Measurements from ENCODE around the gene EARS2.
"Not testable (repeated sequence)": the region's sequence is repeated elsewhere in the genome, so short reads cannot be mapped to it uniquely, and the experiment has no call there.

Gene EARS2

GRCh38 chr16:23505671-23506605 lies 51.2 kb downstream of the EARS2 start:
- no peak for DNase-seq

GRCh38 chr16:23505180-23505665 lies 51.9 kb downstream of the EARS2 start:
- no peak for DNase-seq

- DNase-seq, result peak; percentile 92 to 97 (median 94)
These were observed 52.5 kb downstream of the EARS2 start for GRCh38 chr16:23504453-23505179.

GRCh38 chr16:23504076-23504452 lies 53.1 kb downstream of the EARS2 start:
- DNase-seq, result no peak

- DNase-seq, result peak in 1 of 4 experiments; percentile 37
These were observed 54.7 kb downstream of the EARS2 start for GRCh38 chr16:23502466-23502865.

- no peak for DNase-seq
These were observed 55.9 kb downstream of the EARS2 start for GRCh38 chr16:23501291-23501690.

GRCh38 chr16:23500862-23501225 lies 56.3 kb downstream of the EARS2 start:
- DNase-seq, result peak in 3 of 4 experiments; percentile 20 to 61 (median 60)

GRCh38 chr16:23500212-23500861 lies 56.8 kb downstream of the EARS2 start:
- no peak for DNase-seq

GRCh38 chr16:23499801-23500200 lies 57.3 kb downstream of the EARS2 start:
- no peak for DNase-seq

- no peak for DNase-seq
These were observed 58.3 kb downstream of the EARS2 start for GRCh38 chr16:23498863-23499262.

- no peak for DNase-seq
These were observed 59.6 kb downstream of the EARS2 start for GRCh38 chr16:23497543-23497868.

GRCh38 chr16:23496821-23497542 lies 60.2 kb downstream of the EARS2 start:
- DNase-seq, result peak; percentile 44 to 69 (median 54)

GRCh38 chr16:23495671-23496070 lies 61.5 kb downstream of the EARS2 start:
- no peak for DNase-seq

- DNase-seq, result no peak
These were observed 63.0 kb downstream of the EARS2 start for GRCh38 chr16:23494188-23494587.

- DNase-seq, result no peak
These were observed 65.4 kb downstream of the EARS2 start for GRCh38 chr16:23491490-23492391.

GRCh38 chr16:23486480-23486879 lies 70.7 kb downstream of the EARS2 start:
- DNase-seq, result no peak

GRCh38 chr16:23485841-23486240 lies 71.3 kb downstream of the EARS2 start:
- DNase-seq, result no peak

- no peak for DNase-seq
These were observed 71.9 kb downstream of the EARS2 start for GRCh38 chr16:23485257-23485614.

- DNase-seq, result no peak
These were observed 72.5 kb downstream of the EARS2 start for GRCh38 chr16:23484510-23485256.

- not testable (repeated sequence) for DNase-seq
These were observed 73.7 kb downstream of the EARS2 start for GRCh38 chr16:23483492-23483891.

GRCh38 chr16:23482778-23483177 lies 74.4 kb downstream of the EARS2 start:
- DNase-seq, result no peak
